NCI-H748 (cell line): ENCODE data around the gene RASA4.
"Not testable (repeated sequence)": the region's sequence is repeated elsewhere in the genome, so short reads cannot be mapped to it uniquely, and the experiment has no call there.

Experiments
- DNase-seq: peaks from one replicate; lab custom pipeline; 2025; ENCODE audit not compliant: unreplicated experiment; lab: John Stamatoyannopoulos, UW

Gene RASA4

DNA sequence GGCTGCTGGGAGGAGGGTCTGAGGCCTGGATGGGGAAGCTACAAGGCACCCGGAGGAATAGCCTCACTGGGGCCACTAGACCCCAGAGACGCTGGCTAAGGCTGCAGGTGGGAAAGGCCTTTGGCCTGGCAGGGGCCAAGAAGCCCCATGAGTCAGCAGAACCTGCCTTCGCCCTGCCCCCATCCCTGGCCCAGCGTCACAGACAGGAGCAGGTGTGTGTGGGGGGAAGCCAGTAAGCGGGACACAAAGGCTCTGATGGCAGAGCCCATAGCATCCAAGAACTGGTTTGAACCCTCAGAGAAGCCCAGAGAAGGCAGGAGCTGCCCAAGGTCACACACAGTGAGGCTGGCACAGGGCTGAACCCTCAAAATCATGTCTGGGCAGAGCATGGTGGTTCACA lies 9.7 kb downstream of the RASA4 start:
- DNase-seq, result not testable (repeated sequence)

GRCh38 chr7:102604431-102605145 lies 12.0 kb downstream of the RASA4 start:
- not testable (repeated sequence) for DNase-seq

- not testable (repeated sequence) for DNase-seq
Observed at GRCh38 chr7:102602317-102602716, 14.2 kb downstream of the RASA4 start.

GRCh38 chr7:102599699-102600098 lies 16.9 kb downstream of the RASA4 start:
- DNase-seq, result not testable (repeated sequence)

GRCh38 chr7:102596036-102596435 lies 20.5 kb downstream of the RASA4 start:
- DNase-seq, result not testable (repeated sequence)

DNA sequence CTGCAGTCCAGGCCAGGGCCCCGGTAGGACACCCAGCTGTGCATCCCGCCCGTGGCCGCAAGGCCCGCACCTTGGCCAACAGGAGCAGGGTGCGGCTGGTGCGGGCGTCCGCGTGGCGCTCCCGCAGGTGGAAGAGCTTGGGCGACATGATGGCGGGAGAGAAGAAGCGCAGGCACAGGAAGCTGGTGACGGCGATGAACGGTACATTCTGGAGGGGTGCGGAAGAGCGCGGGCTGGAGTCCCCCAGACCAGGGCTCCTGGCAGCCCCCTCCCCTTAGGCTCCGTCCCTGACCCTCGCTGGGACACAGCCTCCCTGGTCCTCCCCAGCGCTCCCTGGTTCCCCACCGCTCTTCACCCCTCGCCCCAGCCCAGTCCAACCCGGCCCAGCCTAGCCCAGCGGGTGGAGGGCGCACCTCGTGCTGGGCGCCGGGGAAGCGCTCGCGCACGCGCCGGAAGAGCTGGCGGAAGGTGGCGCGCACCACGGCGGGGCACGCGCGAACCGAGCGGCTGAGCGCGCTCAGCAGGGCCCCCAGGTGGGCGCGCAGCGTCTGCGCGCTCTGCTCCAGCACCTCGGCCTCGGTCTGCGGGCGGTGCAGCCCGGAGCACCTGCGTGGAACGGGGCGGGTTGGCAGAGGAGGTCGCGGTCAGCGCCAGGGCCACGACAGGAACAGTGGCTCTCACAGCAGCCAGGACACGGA lies 22.8 kb downstream of the RASA4 start:
- DNase-seq, result not testable (repeated sequence)

- DNase-seq, result not testable (repeated sequence)
Observed at GRCh38 chr7:102592477-102593019, 24.0 kb downstream of the RASA4 start.

DNA sequence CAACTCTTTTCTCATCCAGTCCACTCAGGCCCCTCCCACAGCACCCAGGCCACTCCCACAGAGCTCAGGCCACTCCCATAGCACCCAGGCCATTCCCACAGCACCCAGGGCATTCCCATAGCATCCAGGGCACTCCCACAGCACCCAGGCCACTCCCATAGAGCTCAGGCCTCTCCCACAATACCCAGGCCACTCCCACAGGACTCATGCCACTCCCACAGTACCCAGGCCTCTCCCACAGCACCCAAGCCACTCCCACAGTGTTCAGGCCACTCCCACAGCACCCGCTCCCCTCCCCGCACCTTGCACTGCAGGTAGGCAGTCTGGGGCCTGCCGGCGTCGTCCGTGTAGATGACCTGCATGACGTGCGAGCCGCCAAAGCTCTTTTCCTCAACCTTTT lies 26.7 kb downstream of the RASA4 start:
- DNase-seq, result not testable (repeated sequence)

DNA sequence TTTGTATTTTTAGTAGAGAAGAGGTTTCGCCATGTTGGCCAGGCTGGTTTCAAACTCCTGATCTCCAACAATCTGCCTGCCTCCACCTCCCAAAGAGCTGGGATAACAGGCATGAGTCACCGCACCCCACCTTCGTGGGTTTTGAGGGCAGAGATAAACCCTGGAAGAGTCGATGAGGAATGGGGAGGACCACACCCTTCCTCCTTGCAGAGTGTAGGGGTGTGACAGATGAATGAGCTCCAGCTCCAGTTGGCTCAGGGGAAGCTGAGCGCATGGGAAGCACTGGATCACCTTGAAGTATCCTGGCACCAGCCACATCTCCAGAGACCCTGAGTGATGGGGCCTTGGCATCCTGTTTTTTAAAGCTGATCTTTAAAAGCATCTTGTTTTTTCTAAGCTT lies 33.1 kb downstream of the RASA4 start:
- DNase-seq, result not testable (repeated sequence)

- not testable (repeated sequence) for DNase-seq
Observed at GRCh38 chr7:102581722-102582121, 34.8 kb downstream of the RASA4 start.

DNA sequence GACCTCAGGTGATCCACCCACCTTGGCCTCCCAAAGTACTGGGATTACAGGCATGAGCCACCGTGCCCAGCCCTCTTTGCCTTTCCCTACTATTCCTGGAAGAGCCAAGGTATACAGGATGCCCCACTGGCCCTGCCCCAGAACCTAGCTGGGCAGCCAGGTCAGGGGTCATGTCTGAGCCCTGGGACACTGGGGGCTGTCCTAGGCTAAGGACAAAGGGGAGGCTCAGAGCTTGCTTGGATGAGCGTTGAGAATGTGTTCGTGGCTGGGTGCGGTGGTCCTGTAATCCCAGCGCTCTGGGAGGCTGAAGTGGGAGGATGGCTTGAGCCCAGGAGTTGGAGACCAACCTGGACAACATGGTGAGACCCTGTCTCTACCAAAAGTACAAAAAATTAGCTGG lies 38.1 kb downstream of the RASA4 start:
- not testable (repeated sequence) for DNase-seq

GRCh38 chr7:102577315-102578240 lies 39.0 kb downstream of the RASA4 start:
- not testable (repeated sequence) for DNase-seq

DNA sequence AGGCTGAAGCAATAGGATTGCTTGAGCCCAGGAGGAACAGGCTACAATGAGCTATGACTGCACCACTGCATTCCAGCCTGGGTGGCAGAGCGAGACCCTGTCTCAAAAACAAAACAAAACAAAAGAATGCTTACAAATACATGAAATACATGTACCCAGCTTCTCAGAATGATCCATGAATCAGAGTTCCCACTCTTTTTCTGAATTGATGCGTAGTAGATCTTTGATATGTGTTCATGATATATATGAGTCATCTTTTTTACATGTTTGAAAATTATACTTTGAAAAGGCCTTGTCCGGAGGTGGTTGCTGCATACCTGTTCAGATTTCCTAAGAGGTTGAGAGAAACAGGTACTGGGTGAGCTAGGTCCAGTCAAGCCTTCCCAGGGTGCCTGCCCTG lies 40.2 kb downstream of the RASA4 start:
- DNase-seq, result not testable (repeated sequence)

GRCh38 chr7:102574607-102575006 lies 41.9 kb downstream of the RASA4 start:
- not testable (repeated sequence) for DNase-seq

- DNase-seq, result not testable (repeated sequence)
Observed at GRCh38 chr7:102572261-102573239, 44.0 kb downstream of the RASA4 start, which contains the start of gene POLR2J3. TSS of gene POLR2J3 (minus strand) at chr7:102572583. CDS start at chr7:102572521, 62 bp downstream.

GRCh38 chr7:102568620-102569019 lies 47.9 kb downstream of the RASA4 start:
- DNase-seq, result not testable (repeated sequence)

GRCh38 chr7:102550808-102551422 lies 65.6 kb downstream of the RASA4 start, which contains the start of gene SPDYE2:
TSS of gene SPDYE2 (plus strand) at chr7:102551226. CDS start at chr7:102553256, 2,030 bp downstream.
- not testable (repeated sequence) for DNase-seq

GRCh38 chr7:102546353-102546752 lies 70.2 kb downstream of the RASA4 start:
- not testable (repeated sequence) for DNase-seq

DNA sequence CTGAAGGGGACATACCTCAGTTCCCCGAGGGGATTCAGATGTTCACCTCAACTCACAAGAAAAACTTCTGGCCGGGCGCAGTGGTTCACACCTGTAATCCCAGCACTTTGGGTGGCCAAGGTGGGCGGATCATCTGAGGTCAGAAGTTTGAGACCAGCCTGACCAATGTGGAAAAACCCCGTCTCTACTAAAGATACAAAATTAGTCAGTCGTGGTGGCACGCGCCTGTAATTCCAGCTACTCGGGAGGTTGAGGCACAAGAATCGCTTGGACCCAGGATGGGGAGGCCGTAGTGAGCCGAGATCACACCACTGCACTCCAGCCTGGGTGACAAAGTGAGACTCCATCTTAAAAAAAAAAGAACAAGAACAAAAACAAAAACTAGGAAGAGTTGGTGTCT lies 71.3 kb downstream of the RASA4 start:
- not testable (repeated sequence) for DNase-seq
